Fibroblast of lung (primary cell): ENCODE measurements around the gene HIRA. TPM values are rescaled to one million over a fixed set of nuclear protein-coding genes. Genes with fewer than 3 reads are reported as not detected.

Experiments
- DNase-seq, 2 donors: peaks; one replicate each; pipeline versions ENCODE4 v3.0.0 to v3.0.0-alpha.2; 2010; ENCODE audit warnings: low read depth in 2 of 2
- H2AFZ ChIP-seq: 2 replicates; pipeline ENCODE4 v1.5.1; 2012; ENCODE audit warnings: low read length, control low read depth, inconsistent platforms
- H3K27ac ChIP-seq: 2 replicates; pipeline ENCODE4 v1.5.1; 2011; ENCODE audit warnings: low read length, control low read depth; ENCODE audit not compliant: insufficient read depth
- H3K27me3 ChIP-seq: 2 replicates; pipeline ENCODE4 v1.5.1; 2011; ENCODE audit warnings: mild to moderate bottlenecking, low read length; ENCODE audit not compliant: control insufficient read depth, insufficient read depth
- H3K36me3 ChIP-seq: 2 replicates; pipeline ENCODE4 v1.5.1; 2011; ENCODE audit warnings: low read length; ENCODE audit not compliant: control insufficient read depth, insufficient read depth
- H3K4me1 ChIP-seq: 2 replicates; pipeline ENCODE4 v1.5.1; 2011; ENCODE audit warnings: low read length; ENCODE audit not compliant: control insufficient read depth, insufficient read depth; ENCODE audit errors: extremely low read depth
- H3K4me2 ChIP-seq: 2 replicates; pipeline ENCODE4 v1.5.1; 2011; ENCODE audit warnings: low read length, control low read depth; ENCODE audit not compliant: insufficient read depth; ENCODE audit errors: extremely low read depth
- H3K4me3 ChIP-seq, 4 experiments: fragments of 200-600 bp in 1 of 4; sonication (generic) in 1 of 4; replicated peaks in 1 of 4; 2 replicates each; pipeline ENCODE4 v1.5.1; 2011 to 2016; ENCODE audit warnings: low read length in 4 of 4, low read depth in 3 of 4, mild to moderate bottlenecking in 3 of 4, control low read depth in 2 of 4, inconsistent platforms in 1 of 4, mixed read lengths in 1 of 4; ENCODE audit not compliant: insufficient read depth in 1 of 4; ENCODE audit errors: control extremely low read depth in 1 of 4
- H3K79me2 ChIP-seq: 2 replicates; pipeline ENCODE4 v1.5.1; 2012; ENCODE audit warnings: mild to moderate bottlenecking, low read length, inconsistent platforms; ENCODE audit not compliant: control insufficient read depth, insufficient read depth
- H3K9ac ChIP-seq: 2 replicates; pipeline ENCODE4 v1.5.1; 2011; ENCODE audit warnings: mild to moderate bottlenecking, low read length, control low read depth; ENCODE audit not compliant: insufficient read depth
- H3K9me3 ChIP-seq: 2 replicates; pipeline ENCODE4 v1.5.1; 2012; ENCODE audit warnings: low read depth, low read length; ENCODE audit not compliant: control insufficient read depth, insufficient read depth
- H4K20me1 ChIP-seq: 2 replicates; pipeline ENCODE4 v1.5.1; 2011; ENCODE audit warnings: low read length; ENCODE audit not compliant: control insufficient read depth, insufficient read depth; ENCODE audit errors: extremely low read depth
- CTCF ChIP-seq, 2 donors: IDR thresholded peaks in 1 of 2; conservative IDR thresholded peaks in 1 of 2; 1 replicate in 1 of 2; 2 replicates in 1 of 2; pipeline ENCODE4 v1.5.1; 2011 to 2012; ENCODE audit warnings: low read length in 2 of 2, control low read depth in 1 of 2, inconsistent platforms in 1 of 2, low read depth in 1 of 2, mild to moderate bottlenecking in 1 of 2
- EZH2 ChIP-seq: IDR thresholded peaks from 2 replicates; pipeline ENCODE4 v1.5.1; 2012; ENCODE audit warnings: low read length, control low read depth, mild to moderate bottlenecking; ENCODE audit errors: missing control alignments
- polyA plus RNA-seq, 2 donors: library from polyadenylated mRNA; depleted of rRNA in 1 of 2; stranded (reverse) in 1 of 2; unstranded in 1 of 2; fragments of >200 nt; gene quantifications; 2 replicates each; pipeline ENCODE4 v1.2.1, GENCODE V29; 2011 to 2012; ENCODE audit warnings: missing spikeins in 1 of 2
- total RNA-seq: library from RNA; depleted of rRNA; stranded (reverse); fragments of >200 nt; gene quantifications from 2 replicates; pipeline ENCODE4 v1.2.1, GENCODE V29; 2014

The HIRA gene
- total and polyA plus RNA-seq, 2 donors (not counting 1 experiment from before 2014, with no cell fraction given) = 19.2 to 20.5 TPM

DNA sequence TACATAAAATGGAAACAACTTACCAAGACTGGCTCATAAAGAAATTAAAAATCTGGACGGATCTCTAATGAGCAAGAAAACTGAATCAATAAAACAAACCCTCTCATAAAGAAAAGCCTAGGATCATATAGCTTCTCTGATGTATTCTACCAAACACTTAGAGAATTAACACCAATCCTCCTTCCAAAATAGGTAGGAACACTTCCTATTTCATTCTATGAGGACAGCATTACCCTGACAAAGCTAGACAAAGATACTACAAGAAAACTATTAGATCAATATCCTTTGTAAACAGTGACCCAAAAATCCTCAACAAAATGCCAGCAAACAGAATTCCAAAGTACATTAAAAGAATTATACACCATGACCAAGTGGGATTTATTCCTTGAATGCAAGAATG lies 87.1 kb downstream of the HIRA start:
- Histone ChIP-seq H3K9ac (no peak overlapping the region), H3K79me2 (no peaks in the 10 kb centered on the region), H3K27me3 (no peaks in the 10 kb centered on the region), H2AFZ (no peak overlapping the region), H3K4me1 (no peaks in the 10 kb centered on the region), H3K27ac (no peak overlapping the region), H3K4me2 (no peak overlapping the region), H4K20me1 (no peaks in the 10 kb centered on the region), H3K9me3 (no peaks in the 10 kb centered on the region), H3K36me3 (peaks cover 1% of the 10 kb centered on the region), H3K4me3 (no peak overlapping the region)
- TF ChIP-seq CTCF (conservative IDR thresholded peaks at IDR 0.05 in 1 of 2, IDR thresholded peaks at IDR 0.05 in 1 of 2; ENCODE audit: low read depth in 1 of 2, low read length in 2 of 2) (no peak), EZH2 (no peak)
- no peak for DNase-seq

DNA sequence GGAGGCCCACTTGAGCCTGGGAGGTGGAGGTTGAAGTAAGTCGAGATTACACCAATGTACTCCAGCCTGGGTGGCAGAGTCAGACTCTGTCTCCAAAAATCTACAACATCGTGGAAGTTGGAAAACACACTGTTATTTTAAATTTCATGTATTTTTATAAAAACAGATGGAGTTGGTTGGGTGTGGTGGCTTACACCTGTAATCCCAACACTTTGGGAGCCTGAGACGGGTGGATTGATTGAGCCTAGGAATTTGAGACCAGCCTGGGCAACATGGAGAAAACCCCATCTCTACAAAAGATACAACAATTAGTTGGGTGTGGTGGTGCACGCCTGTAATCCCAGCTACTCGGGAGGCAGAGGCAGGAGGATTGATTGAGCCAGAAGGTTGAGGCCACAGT lies 88.1 kb downstream of the HIRA start:
- Histone ChIP-seq H3K9me3 (no peaks in the 10 kb centered on the region), H3K4me1 (no peaks in the 10 kb centered on the region), H4K20me1 (no peaks in the 10 kb centered on the region), H3K79me2 (no peaks in the 10 kb centered on the region), H3K36me3 (peaks cover 1% of the 10 kb centered on the region), H2AFZ (no peak overlapping the region), H3K27me3 (no peaks in the 10 kb centered on the region), H3K4me2 (no peak overlapping the region), H3K27ac (no peak overlapping the region), H3K9ac (no peak overlapping the region), H3K4me3 (no peak overlapping the region)
- TF ChIP-seq EZH2 (no peak), CTCF (conservative IDR thresholded peaks at IDR 0.05 in 1 of 2, IDR thresholded peaks at IDR 0.05 in 1 of 2; ENCODE audit: low read depth in 1 of 2, low read length in 2 of 2) (no peak)
- no peak for DNase-seq

GRCh38 chr22:19341500-19341899 lies 90.0 kb downstream of the HIRA start:
- Histone ChIP-seq H3K9me3 (no peaks in the 10 kb centered on the region), H3K36me3 (no peaks in the 10 kb centered on the region), H3K27ac (no peak overlapping the region), H3K79me2 (no peaks in the 10 kb centered on the region), H4K20me1 (no peaks in the 10 kb centered on the region), H3K4me1 (no peaks in the 10 kb centered on the region), H3K27me3 (no peaks in the 10 kb centered on the region), H3K9ac (no peak overlapping the region), H2AFZ (no peak overlapping the region), H3K4me2 (no peak overlapping the region), H3K4me3 (no peak overlapping the region)
- DNase-seq = no peak
- no peak for TF ChIP-seq CTCF (conservative IDR thresholded peaks at IDR 0.05 in 1 of 2, IDR thresholded peaks at IDR 0.05 in 1 of 2; ENCODE audit: low read depth in 1 of 2, low read length in 2 of 2)
- TF ChIP-seq EZH2 = no peak
